Mammary epithelial cell (primary cell): Measurements from ENCODE around the gene A1BG.

ENCODE experiments used
- CTCF ChIP-seq, 2 donors: IDR thresholded peaks in 1 of 2; conservative IDR thresholded peaks in 1 of 2; 2 replicates each; pipeline ENCODE4 v1.5.1; 2011 to 2012; ENCODE audit warnings: inconsistent platforms in 2 of 2, low read length in 2 of 2, mild to moderate bottlenecking in 2 of 2, control low read depth in 1 of 2, low read depth in 1 of 2; ENCODE audit not compliant: insufficient read depth in 1 of 2; ENCODE audit errors: extremely low read depth in 1 of 2
- EZH2 ChIP-seq: IDR thresholded peaks from 2 replicates; pipeline ENCODE4 v1.6.1; 2012; ENCODE audit warnings: low read length, inconsistent platforms, borderline replicate concordance

- TF ChIP-seq CTCF (conservative IDR thresholded peaks at IDR 0.05 in 1 of 2, IDR thresholded peaks at IDR 0.05 in 1 of 2; ENCODE audit: extremely low read depth in 1 of 2, insufficient read depth in 1 of 2, low read depth in 1 of 2, low read length in 2 of 2) = no peak
- no peak for TF ChIP-seq EZH2
Observed at GRCh38 chr19:58400316-58400915, 47.1 kb upstream of the A1BG start.
